GM21390 (cell line): ENCODE results near the gene OSBP.
"Not testable (repeated sequence)": the region's sequence is repeated elsewhere in the genome, so short reads cannot be mapped to it uniquely, and the experiment has no call there.

Experiments
- ATAC-seq: cut with Tn5 transposase; IDR thresholded peaks from one replicate; pipeline ENCODE4 v1.9.1; 2021; ENCODE audit not compliant: unreplicated experiment

The OSBP gene, protein sequence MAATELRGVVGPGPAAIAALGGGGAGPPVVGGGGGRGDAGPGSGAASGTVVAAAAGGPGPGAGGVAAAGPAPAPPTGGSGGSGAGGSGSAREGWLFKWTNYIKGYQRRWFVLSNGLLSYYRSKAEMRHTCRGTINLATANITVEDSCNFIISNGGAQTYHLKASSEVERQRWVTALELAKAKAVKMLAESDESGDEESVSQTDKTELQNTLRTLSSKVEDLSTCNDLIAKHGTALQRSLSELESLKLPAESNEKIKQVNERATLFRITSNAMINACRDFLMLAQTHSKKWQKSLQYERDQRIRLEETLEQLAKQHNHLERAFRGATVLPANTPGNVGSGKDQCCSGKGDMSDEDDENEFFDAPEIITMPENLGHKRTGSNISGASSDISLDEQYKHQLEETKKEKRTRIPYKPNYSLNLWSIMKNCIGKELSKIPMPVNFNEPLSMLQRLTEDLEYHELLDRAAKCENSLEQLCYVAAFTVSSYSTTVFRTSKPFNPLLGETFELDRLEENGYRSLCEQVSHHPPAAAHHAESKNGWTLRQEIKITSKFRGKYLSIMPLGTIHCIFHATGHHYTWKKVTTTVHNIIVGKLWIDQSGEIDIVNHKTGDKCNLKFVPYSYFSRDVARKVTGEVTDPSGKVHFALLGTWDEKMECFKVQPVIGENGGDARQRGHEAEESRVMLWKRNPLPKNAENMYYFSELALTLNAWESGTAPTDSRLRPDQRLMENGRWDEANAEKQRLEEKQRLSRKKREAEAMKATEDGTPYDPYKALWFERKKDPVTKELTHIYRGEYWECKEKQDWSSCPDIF

GRCh38 chr11:59615637-59616395, at the start of gene OSBP:
OSBP (minus strand) TSS chr11:59615774; CDS start chr11:59615664, 110 bp downstream.
- peak; percentile 85 for ATAC-seq

- ATAC-seq = no peak
Measured at GRCh38 chr11:59660621-59661020, 45.0 kb upstream of the OSBP start.

DNA sequence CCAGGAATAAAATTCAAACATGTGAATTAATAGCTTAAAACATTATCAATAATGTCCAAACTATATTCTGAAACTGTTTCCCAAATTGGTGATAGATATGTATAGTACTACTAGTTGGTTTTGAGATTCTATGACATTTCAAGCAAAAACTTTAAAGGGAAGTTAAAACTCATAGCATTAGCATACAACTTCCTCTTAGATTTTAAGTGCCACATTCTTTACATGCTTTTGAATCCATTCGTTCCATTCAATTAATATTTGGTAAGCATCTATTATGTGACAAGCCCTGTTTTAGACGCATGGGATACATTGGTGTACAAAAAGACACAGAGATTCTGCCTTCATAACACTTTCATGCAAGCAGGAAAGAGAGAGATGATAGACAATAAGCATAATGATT, 44.4 kb upstream of the OSBP start:
- no peak for ATAC-seq

GRCh38 chr11:59658036-59658435, 42.5 kb upstream of the OSBP start:
- no peak for ATAC-seq

GRCh38 chr11:59654893-59655292, 39.3 kb upstream of the OSBP start:
- ATAC-seq = no peak

GRCh38 chr11:59647245-59647980, 31.8 kb upstream of the OSBP start:
- no peak for ATAC-seq

DNA sequence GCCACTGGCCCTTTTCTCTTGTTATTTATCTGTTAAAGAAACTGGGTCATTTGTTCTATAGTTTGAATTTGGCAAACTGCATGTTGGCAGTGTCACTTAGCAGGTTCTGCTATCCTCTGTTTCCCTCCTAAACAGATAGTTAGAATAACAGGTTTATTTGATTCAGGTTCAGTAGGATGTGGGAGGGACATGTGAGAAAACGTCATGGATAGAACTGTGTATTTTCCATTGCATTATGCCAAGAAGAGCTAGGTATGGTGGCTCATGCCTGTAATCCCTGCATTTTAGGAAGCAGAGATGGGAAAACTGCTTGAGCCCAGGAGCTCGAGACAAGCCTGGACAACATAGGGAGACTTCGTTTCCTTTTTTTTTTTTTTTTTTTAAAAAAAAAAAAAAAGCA, 29.0 kb upstream of the OSBP start:
- no peak for ATAC-seq

- no peak for ATAC-seq
Measured at GRCh38 chr11:59643390-59643789, 27.8 kb upstream of the OSBP start.

DNA sequence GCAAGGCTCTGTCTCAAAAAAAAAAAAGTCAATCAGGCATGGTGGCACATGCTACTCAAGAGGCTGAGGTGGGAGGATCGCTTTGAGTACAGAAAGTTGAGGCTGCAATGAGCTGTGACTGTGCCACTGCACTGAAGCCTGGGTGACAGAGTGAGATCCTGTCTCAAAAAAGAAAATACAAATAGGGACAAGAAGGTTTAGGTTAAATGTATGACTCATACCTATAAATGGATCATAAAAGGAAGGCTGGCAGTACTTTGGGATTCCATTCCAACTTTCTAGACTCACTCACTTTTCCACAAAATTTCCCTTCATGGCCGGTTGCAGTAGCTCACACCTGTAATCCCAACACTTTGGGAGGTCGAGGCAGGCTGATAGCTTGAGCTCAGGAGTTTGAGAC, 25.6 kb upstream of the OSBP start:
- no peak for ATAC-seq

GRCh38 chr11:59630493-59630892, 14.9 kb upstream of the OSBP start:
- no peak for ATAC-seq

DNA sequence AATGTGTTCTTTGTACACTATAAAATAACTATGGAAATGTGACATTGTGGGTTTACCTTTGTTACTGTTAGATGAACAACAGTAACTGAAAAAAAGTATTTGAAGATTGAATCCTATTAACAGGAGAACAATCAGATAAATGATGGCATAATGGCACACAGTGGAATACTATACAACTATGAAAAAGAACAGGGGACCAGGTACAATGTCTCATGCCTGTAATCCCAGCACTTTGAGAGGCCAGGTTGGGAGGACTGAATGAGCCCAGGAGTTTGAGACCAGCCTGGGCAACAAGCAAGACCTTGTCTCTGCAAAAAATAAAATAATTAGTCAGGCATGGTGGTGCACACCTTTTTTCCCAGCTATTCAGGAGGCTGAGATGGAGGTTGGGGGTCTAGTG, 14.4 kb upstream of the OSBP start:
- no peak for ATAC-seq

DNA sequence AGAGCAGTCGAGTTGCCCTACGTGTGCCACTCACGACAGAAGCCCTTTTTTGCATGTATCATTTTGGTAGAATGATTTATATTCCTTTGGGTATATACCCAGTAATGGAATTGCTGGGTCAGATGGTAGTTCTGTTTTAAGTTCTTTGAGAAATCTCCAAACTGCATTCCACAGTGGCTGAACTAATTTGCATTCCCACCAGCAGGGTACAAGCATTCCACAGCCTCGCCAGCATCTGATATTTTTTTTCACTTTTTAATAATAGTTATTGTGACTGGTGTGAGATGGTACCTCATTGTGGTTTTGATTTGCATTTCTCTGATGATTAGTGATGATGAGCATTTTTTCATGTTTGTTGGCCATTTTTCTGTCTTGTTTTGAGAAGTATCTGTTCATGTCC, 11.4 kb upstream of the OSBP start:
- ATAC-seq = not testable (repeated sequence)

DNA sequence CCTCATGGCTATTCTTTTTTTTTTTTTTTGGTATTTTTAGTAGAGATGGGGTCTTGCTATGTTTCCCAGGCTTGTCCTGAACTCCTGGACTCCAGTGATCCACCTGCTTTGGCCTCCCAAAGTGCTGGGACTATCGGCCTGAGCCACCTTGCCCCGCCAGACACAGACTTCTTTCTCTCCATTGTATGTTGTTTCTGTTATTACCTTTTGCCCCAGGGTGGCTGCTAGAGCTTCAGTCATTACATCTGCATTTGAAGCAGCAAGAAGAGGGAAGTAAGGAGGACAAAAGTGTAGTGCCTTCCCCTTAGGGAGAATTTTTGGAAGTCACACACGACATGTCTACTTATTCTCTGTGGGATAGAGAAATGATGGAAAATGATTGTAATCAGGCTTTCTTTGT, 10.1 kb upstream of the OSBP start:
- ATAC-seq = no peak

- ATAC-seq = no peak
Measured at GRCh38 chr11:59617876-59618275, 2.3 kb upstream of the OSBP start.

- ATAC-seq = no peak
Measured at GRCh38 chr11:59616396-59616982, 915 bp upstream of the OSBP start.

DNA sequence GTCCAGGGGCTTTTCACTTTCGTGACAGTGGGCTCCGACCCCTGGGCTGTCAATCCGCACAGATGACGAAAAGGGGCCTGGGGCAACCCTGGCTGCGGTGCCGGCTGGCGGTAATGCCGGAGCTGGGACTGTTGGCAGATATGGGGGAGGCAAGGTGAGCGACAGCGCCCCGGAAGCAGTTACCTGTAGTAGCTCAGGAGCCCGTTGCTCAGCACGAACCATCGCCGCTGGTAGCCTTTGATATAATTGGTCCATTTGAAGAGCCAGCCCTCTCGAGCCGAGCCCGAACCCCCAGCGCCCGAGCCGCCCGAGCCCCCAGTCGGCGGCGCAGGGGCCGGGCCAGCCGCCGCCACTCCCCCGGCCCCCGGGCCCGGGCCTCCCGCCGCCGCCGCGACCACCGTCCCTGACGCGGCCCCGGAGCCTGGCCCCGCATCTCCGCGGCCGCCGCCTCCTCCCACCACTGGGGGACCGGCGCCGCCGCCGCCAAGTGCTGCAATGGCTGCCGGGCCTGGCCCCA, 396 bp downstream of the OSBP start:
- ATAC-seq = peak; percentile 12

- no peak for ATAC-seq
Measured at GRCh38 chr11:59614277-59615119, 1.1 kb downstream of the OSBP start.

DNA sequence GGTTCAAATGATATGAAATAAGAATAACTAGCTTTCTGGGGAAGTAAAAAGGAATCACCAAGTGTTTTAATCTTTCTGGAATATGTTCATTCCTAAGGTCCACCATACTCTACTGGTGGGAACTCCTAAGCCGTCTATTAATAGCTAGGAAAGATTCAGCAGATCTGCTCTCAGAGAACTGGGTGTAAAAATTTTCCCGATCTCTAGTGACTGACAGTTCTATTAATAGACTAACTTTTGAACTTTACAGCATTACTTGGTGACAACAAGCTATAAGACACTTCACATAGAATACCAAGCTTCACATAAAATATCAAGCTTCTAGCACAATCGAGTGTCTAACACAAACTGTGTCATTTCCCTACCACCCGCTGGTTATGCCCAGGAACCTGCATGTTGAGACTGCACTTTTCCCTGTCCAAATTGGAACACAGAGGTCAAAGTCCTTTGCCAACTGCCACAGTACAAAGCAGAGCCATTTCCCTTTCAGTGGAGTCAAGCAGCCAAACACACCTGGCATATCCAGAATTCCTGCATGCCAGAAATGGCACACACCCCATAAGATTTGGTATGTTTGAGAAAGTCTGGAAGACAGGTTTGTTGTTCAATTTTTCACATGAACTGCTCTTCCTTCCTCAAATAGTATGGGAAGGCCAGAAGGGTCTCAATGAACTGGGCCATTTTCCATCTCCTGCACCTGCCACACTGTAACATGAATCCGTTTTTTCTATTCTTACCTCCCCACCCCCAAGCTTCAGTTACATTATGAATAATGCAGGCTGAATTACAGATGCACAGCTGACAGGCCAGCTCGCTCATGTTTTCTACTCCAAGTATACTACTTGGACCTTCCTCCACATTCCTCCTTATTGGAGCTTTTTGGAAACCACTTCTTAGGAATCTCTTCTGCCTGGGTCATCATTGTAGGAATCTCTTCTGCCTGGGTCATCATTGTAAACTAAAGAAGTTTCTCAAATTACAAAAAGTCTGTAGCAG, 3.7 kb downstream of the OSBP start:
- no peak for ATAC-seq
